Endothelial cell (in vitro differentiated cells): ENCODE results near the gene SRPX. TPM values are rescaled to one million over a fixed set of nuclear protein-coding genes. Genes with fewer than 3 reads are reported as not detected.

ENCODE experiments used
- DNase-seq: peaks from one replicate; pipeline ENCODE4 v3.0.0; 2021; ENCODE audit warnings: low spot score
- H3K27ac Mint-ChIP-seq: one replicate; pipeline ENCODE4 v1.8.0; 2021; ENCODE audit warnings: mixed read lengths, inconsistent platforms; ENCODE audit not compliant: unreplicated experiment
- H3K27me3 Mint-ChIP-seq: one replicate; pipeline ENCODE4 v1.8.0; 2021; ENCODE audit warnings: mild to moderate bottlenecking, moderate library complexity, mixed read lengths, inconsistent platforms; ENCODE audit not compliant: unreplicated experiment
- H3K36me3 Mint-ChIP-seq: one replicate; pipeline ENCODE4 v1.8.0; 2021; ENCODE audit warnings: mild to moderate bottlenecking, low read depth, mixed read lengths, inconsistent platforms; ENCODE audit not compliant: unreplicated experiment
- H3K4me1 Mint-ChIP-seq: one replicate; pipeline ENCODE4 v1.8.0; 2021; ENCODE audit warnings: mild to moderate bottlenecking, mixed read lengths, inconsistent platforms; ENCODE audit not compliant: unreplicated experiment
- H3K4me3 Mint-ChIP-seq: one replicate; pipeline ENCODE4 v1.8.0; 2021; ENCODE audit warnings: mild to moderate bottlenecking, mixed read lengths, inconsistent platforms; ENCODE audit not compliant: unreplicated experiment
- H3K9me3 Mint-ChIP-seq: one replicate; pipeline ENCODE4 v1.8.0; 2021; ENCODE audit warnings: mixed read lengths, inconsistent platforms; ENCODE audit not compliant: unreplicated experiment
- CTCF ChIP-seq: fragments of 200-600 bp; sonication (generic); IDR thresholded peaks from one replicate; pipeline ENCODE4 v1.5.0; 2021; ENCODE audit warnings: antibody characterized with exemption; ENCODE audit not compliant: unreplicated experiment
- total RNA-seq: library from RNA; stranded (reverse); fragmentation: NEBNext Ultra II Directional; extraction: Animal tissue kit (Norgen Biotek cat#: 25700); gene quantifications from one replicate; pipeline ENCODE4 v1.2.1, GENCODE V29; 2021; ENCODE audit not compliant: unreplicated experiment

The SRPX gene
- total RNA-seq, 1 donor from 2014 or later = 23.8 TPM

- no peaks in the 10 kb centered on the region for H3K36me3 Mint-ChIP-seq
- TF ChIP-seq CTCF = no peak
- H3K27me3 Mint-ChIP-seq = no peaks in the 10 kb centered on the region
- no peaks in the 10 kb centered on the region for H3K4me1 Mint-ChIP-seq
- H3K4me3 Mint-ChIP-seq = no peak overlapping the region
- no peak overlapping the region for H3K27ac Mint-ChIP-seq
- DNase-seq = no peak
- no peaks in the 10 kb centered on the region for H3K9me3 Mint-ChIP-seq
Measured at GRCh38 chrX:38106991-38107655, 113.5 kb downstream of the SRPX start.

- H3K9me3 Mint-ChIP-seq = no peaks in the 10 kb centered on the region
- no peak overlapping the region for H3K27ac Mint-ChIP-seq
- no peak for DNase-seq
- no peaks in the 10 kb centered on the region for H3K36me3 Mint-ChIP-seq
- no peak for TF ChIP-seq CTCF
- no peaks in the 10 kb centered on the region for H3K4me1 Mint-ChIP-seq
- no peaks in the 10 kb centered on the region for H3K27me3 Mint-ChIP-seq
- H3K4me3 Mint-ChIP-seq = no peak overlapping the region
Measured at GRCh38 chrX:38105216-38105725, 115.4 kb downstream of the SRPX start.

GRCh38 chrX:38103857-38104812 lies 116.5 kb downstream of the SRPX start:
- Mint-ChIP-seq H3K9me3 (no peaks in the 10 kb centered on the region), H3K4me3 (no peak overlapping the region), H3K36me3 (no peaks in the 10 kb centered on the region), H3K27ac (no peak overlapping the region), H3K4me1 (no peaks in the 10 kb centered on the region), H3K27me3 (no peaks in the 10 kb centered on the region)
- TF ChIP-seq CTCF = no peak
- no peak for DNase-seq

- TF ChIP-seq CTCF = no peak
- Mint-ChIP-seq H3K4me3 (no peak overlapping the region), H3K27ac (no peak overlapping the region), H3K4me1 (no peaks in the 10 kb centered on the region), H3K9me3 (no peaks in the 10 kb centered on the region), H3K27me3 (no peaks in the 10 kb centered on the region), H3K36me3 (no peaks in the 10 kb centered on the region)
- DNase-seq = no peak
Measured at GRCh38 chrX:38102875-38103274, 117.8 kb downstream of the SRPX start.
